K562 (cell line): Measurements from ENCODE around the gene CHMP5. TPM values are rescaled to one million over a fixed set of nuclear protein-coding genes. Genes with fewer than 3 reads are reported as not detected.

Experiments
- ATAC-seq: fragments of 200-7000 bp; cut with Tn5 transposase; 3 replicates; pipeline ENCODE4 v1.9.1; 2020; ENCODE audit warnings: moderate library complexity
- BruUV-seq: library from RNA; stranded (reverse); fragments of 400-500 nt; replicated peaks from 2 replicates; lab custom pipeline; 2021; lab: Mats Ljungman, UMichigan
- CTCF ChIA-PET: fragments of 300-600 bp; formaldehyde crosslinking; extraction: SDS; loops from one replicate; lab custom pipeline; 2021; ENCODE audit warnings: low intra/inter-chr PET ratio; lab: Yijun Ruan, JAX
- POLR2A ChIA-PET: fragments of 300-600, 350-650 bp; sonication (Branson Sonifier 250); formaldehyde crosslinking; extraction: SDS; loops from one replicate; lab custom pipeline; 2021; ENCODE audit warnings: antibody characterized with exemption, inconsistent platforms; lab: Yijun Ruan, JAX
- DNase-seq, 4 experiments: peaks; one replicate each; pipeline versions ENCODE4 v3.0.0 to v3.0.0-alpha.2; 2011 to 2018; ENCODE audit warnings: low spot score in 3 of 4, mixed read lengths in 3 of 4; ENCODE audit errors: extremely low read depth in 1 of 4
- FAIRE-seq: peaks from 2 replicates; lab custom pipeline; 2011; peaks lifted over from hg19 to GRCh38; lab: Jason Lieb, UNC
- H2AFZ ChIP-seq: 2 replicates; pipeline ENCODE4 v1.6.0; 2011; ENCODE audit warnings: low read depth, low read length, control low read depth, inconsistent platforms
- H3K27ac ChIP-seq: fragments of 200-600 bp; 3 replicates; pipeline ENCODE4 v1.8.0; 2011; ENCODE audit warnings: low read depth, mild to moderate bottlenecking, control low read depth, inconsistent platforms, low read length, moderate library complexity, mixed read lengths; ENCODE audit errors: extremely low read depth
- H3K27me3 ChIP-seq, 2 experiments: fragments of 300-600 bp in 1 of 2; 2 replicates in 1 of 2; 3 replicates in 1 of 2; pipeline versions ENCODE4 v1.6.0 to v1.8.0; 2011; ENCODE audit warnings: inconsistent platforms in 2 of 2, low read length in 2 of 2, mild to moderate bottlenecking in 1 of 2, mixed read lengths in 1 of 2, moderate library complexity in 1 of 2; ENCODE audit not compliant: control insufficient read depth in 2 of 2, insufficient read depth in 2 of 2
- H3K36me3 ChIP-seq: fragments of 300-600 bp; 3 replicates; pipeline ENCODE4 v1.8.0; 2011; ENCODE audit warnings: mild to moderate bottlenecking, low read length, inconsistent platforms; ENCODE audit not compliant: control insufficient read depth, insufficient read depth
- H3K4me1 ChIP-seq, 2 experiments: fragments of 200-600 bp in 1 of 2; replicated peaks in 1 of 2; 2 replicates in 1 of 2; 3 replicates in 1 of 2; pipeline versions ENCODE4 v1.5.1 to v1.8.0; 2011; ENCODE audit warnings: inconsistent platforms in 2 of 2, low read length in 2 of 2, mild to moderate bottlenecking in 1 of 2, mixed read lengths in 1 of 2, moderate library complexity in 1 of 2; ENCODE audit not compliant: control insufficient read depth in 2 of 2, insufficient read depth in 2 of 2
- H3K4me2 ChIP-seq: 2 replicates; pipeline ENCODE4 v1.6.1; 2011; ENCODE audit warnings: low read length, control low read depth, inconsistent platforms, mixed read lengths; ENCODE audit not compliant: insufficient read depth
- H3K4me3 ChIP-seq: fragments of 200-600 bp; sonication (generic), shearing (Covaris generic); 2 replicates; pipeline ENCODE4 v1.5.1; 2016; ENCODE audit warnings: control low read depth, inconsistent platforms
- H3K79me2 ChIP-seq: fragments of 200-600 bp; 3 replicates; pipeline ENCODE4 v1.8.0; 2011; ENCODE audit warnings: low read length, inconsistent platforms; ENCODE audit not compliant: control insufficient read depth, insufficient read depth
- H3K9ac ChIP-seq, 2 experiments: 2 replicates each; pipeline versions ENCODE4 v1.6.0 to v1.6.1; 2011; ENCODE audit warnings: low read depth in 2 of 2, low read length in 2 of 2, control low read depth in 1 of 2, inconsistent platforms in 1 of 2, mild to moderate bottlenecking in 1 of 2, mixed read lengths in 1 of 2; ENCODE audit not compliant: insufficient read depth in 1 of 2
- H3K9me1 ChIP-seq: one replicate; pipeline ENCODE4 v1.6.0; 2011; ENCODE audit warnings: inconsistent platforms, mild to moderate bottlenecking, low read length, moderate library complexity; ENCODE audit not compliant: control insufficient read depth, insufficient read depth
- H3K9me3 ChIP-seq: replicated peaks from 2 replicates; pipeline ENCODE4 v1.5.1; 2011; ENCODE audit warnings: low read depth, low read length, inconsistent platforms; ENCODE audit not compliant: control insufficient read depth, insufficient read depth
- H4K20me1 ChIP-seq: replicated peaks from 2 replicates; pipeline ENCODE4 v1.6.1; 2011; ENCODE audit warnings: low read length, inconsistent platforms, mixed read lengths; ENCODE audit not compliant: control insufficient read depth, insufficient read depth
- CEBPG ChIP-seq, 3 experiments: fragments of 200-800 bp in 1 of 3; sonication (Bioruptor generic) in 1 of 3; sonication (generic) in 1 of 3; formaldehyde crosslinking in 1 of 3; IDR thresholded peaks in 2 of 3; conservative IDR thresholded peaks in 1 of 3; 2 replicates each; pipeline versions ENCODE4 v1.6.1 to v1.8.0; 2016 to 2022; ENCODE audit warnings: missing compliant biosample characterization in 2 of 3, missing genetic modification characterization in 2 of 3, mild to moderate bottlenecking in 1 of 3, missing genetic modification reagents in 1 of 3
- HLTF ChIP-seq: fragments of 450-650 bp; IDR thresholded peaks from 2 replicates; pipeline ENCODE4 v1.6.1; 2016
- POLR2AphosphoS2 ChIP-seq: IDR thresholded peaks from 2 replicates; pipeline ENCODE4 v1.6.1; 2012; ENCODE audit warnings: low read length, improper control_type of control experiment
- SMARCE1 ChIP-seq: fragments of 450-650 bp; IDR thresholded peaks from 2 replicates; pipeline ENCODE4 v1.7.1; 2016; ENCODE audit warnings: mild to moderate bottlenecking
- WGBS: fragments of 100-300 bp; shearing (Covaris generic); methylation state at CpG from one replicate; pipeline ENCODE4 v1.1.6; 2016; ENCODE audit warnings: low coverage, mixed read lengths; ENCODE audit not compliant: insufficient coverage; ENCODE audit errors: missing lambda C conversion rate; 5-methylcytosine and 5-hydroxymethylcytosine counted together
- in situ Hi-C: fragments of 300-500 bp; cut with MboI; formaldehyde crosslinking; loops from 4 replicates; pipeline ENCODE4 v1.15.0; 2018; ENCODE audit warnings: inconsistent platforms, mixed read lengths
- intact Hi-C: fragments of 100-400 bp; cut with micrococcal nuclease; formaldehyde crosslinking; loops from 2 replicates; pipeline ENCODE4 v1.14.2; 2022
- polyA plus RNA-seq, 8 experiments: library from polyadenylated mRNA; depleted of rRNA in 4 of 8; stranded (reverse) in 5 of 8; unstranded in 3 of 8; fragments of >200 nt; fragmentation: Nextera tagmentation in 2 of 8; fragmentation: Illumina TruSeq in 1 of 8; extraction: Ambion mirVana in 2 of 8; extraction: Trizol in 1 of 8; gene quantifications; 2 replicates each; pipeline versions ENCODE4 v1.2.1 to v1.2.3, GENCODE V29; 2011 to 2014; ENCODE audit warnings: inconsistent platforms in 1 of 8, missing spikeins in 1 of 8
- total RNA-seq, 7 experiments: library from RNA; depleted of rRNA in 6 of 7; stranded (reverse); fragments of >200 nt in 6 of 7; fragmentation: Illumina TruSeq in 2 of 7; extraction: Trizol in 2 of 7; gene quantifications; 2 replicates each; pipeline versions ENCODE4 v1.2.1 to v1.2.3, GENCODE V29; 2011 to 2021; ENCODE audit warnings: low replicate concordance in 1 of 7

Gene CHMP5
- total and polyA plus RNA-seq, 9 of the 15 experiments (the other 6 are each of a cell fraction or from before 2014, with no cell fraction given), result 36.0 to 105 (median 54.9) TPM

GRCh38 chr9:33309903-33310302, 45.1 kb downstream of the CHMP5 start:
- Histone ChIP-seq H3K9ac (no peak overlapping the region), H3K79me2 (no peaks in the 10 kb centered on the region; the same call in 2 of the 3 replicates), H3K27me3 (no peaks in the 10 kb centered on the region), H3K36me3 (peaks cover 93% of the 10 kb centered on the region), H3K9me3 (no peaks in the 10 kb centered on the region), H3K4me3 (no peak overlapping the region), H3K4me2 (no peak overlapping the region), H3K9me1 (no peaks in the 10 kb centered on the region), H3K4me1 (no peaks in the 10 kb centered on the region), H4K20me1 (no peaks in the 10 kb centered on the region), H3K27ac (no peak overlapping the region), H2AFZ (no peak overlapping the region)
- 88% methylated on average over 1 of the region's 1 CpG for WGBS
- ATAC-seq, result no peak
- DNase-seq, result no peak
- TF ChIP-seq SMARCE1 (no peak), CEBPG (CRISPR knock-in tag; IDR thresholded peaks at IDR 0.05) (no peak), CEBPG (tag; conservative IDR thresholded peaks at IDR 0.05 in 1 of 2, IDR thresholded peaks at IDR 0.05 in 1 of 2) (no peak)
- intact Hi-C loops, result no loop called here
- FAIRE-seq, result no peak
- no TSS peak for BruUV-seq
- in situ Hi-C loops, result no loop called here
- ChIA-PET POLR2A (no interaction called here), CTCF (no interaction called here)

- DNase-seq (no peak), ATAC-seq (no peak), FAIRE-seq (no peak)
- Histone ChIP-seq H3K27me3 (no peaks in the 10 kb centered on the region), H3K27ac (no peak overlapping the region), H3K36me3 (peaks cover 91% of the 10 kb centered on the region), H3K79me2 (no peaks in the 10 kb centered on the region; the same call in 2 of the 3 replicates), H2AFZ (no peak overlapping the region), H3K9me1 (no peaks in the 10 kb centered on the region), H3K9ac (no peak overlapping the region), H4K20me1 (no peaks in the 10 kb centered on the region), H3K4me3 (no peak overlapping the region), H3K4me2 (no peak overlapping the region), H3K4me1 (no peaks in the 10 kb centered on the region), H3K9me3 (no peaks in the 10 kb centered on the region)
- POLR2A ChIA-PET, result no interaction called here
- 68% methylated on average over 2 of the region's 2 CpGs for WGBS
- BruUV-seq, result no TSS peak
- TF ChIP-seq HLTF (no peak), POLR2AphosphoS2 (no peak)
- CTCF ChIA-PET, result no interaction called here
- intact Hi-C loops (no loop called here), in situ Hi-C loops (no loop called here)
These were observed 45.9 kb downstream of the CHMP5 start for GRCh38 chr9:33310748-33311147.
